Astrocyte of the spinal cord (primary cell): ENCODE results near the gene HNF4A.
"Not testable (repeated sequence)": the region's sequence is repeated elsewhere in the genome, so short reads cannot be mapped to it uniquely, and the experiment has no call there.

Source experiments
- DNase-seq: peaks from one replicate; pipeline ENCODE4 v3.0.0; 2011; ENCODE audit warnings: low read depth, low spot score
- H3K4me3 ChIP-seq: 2 replicates; pipeline ENCODE4 v1.5.1; 2011; ENCODE audit warnings: low read depth, mild to moderate bottlenecking, low read length, moderate library complexity
- in situ Hi-C: cut with HindIII; loops from 2 replicates; pipeline ENCODE4 v1.10.0; 2017; ENCODE audit warnings: low sequenced_read_pairs
- TF ChIP-seq, protein P1 (sequence below): IDR thresholded peaks from 2 replicates; pipeline ENCODE4 v1.5.1; 2012; ENCODE audit warnings: low read depth, mild to moderate bottlenecking, low read length, inconsistent platforms

Gene HNF4A

DNA sequence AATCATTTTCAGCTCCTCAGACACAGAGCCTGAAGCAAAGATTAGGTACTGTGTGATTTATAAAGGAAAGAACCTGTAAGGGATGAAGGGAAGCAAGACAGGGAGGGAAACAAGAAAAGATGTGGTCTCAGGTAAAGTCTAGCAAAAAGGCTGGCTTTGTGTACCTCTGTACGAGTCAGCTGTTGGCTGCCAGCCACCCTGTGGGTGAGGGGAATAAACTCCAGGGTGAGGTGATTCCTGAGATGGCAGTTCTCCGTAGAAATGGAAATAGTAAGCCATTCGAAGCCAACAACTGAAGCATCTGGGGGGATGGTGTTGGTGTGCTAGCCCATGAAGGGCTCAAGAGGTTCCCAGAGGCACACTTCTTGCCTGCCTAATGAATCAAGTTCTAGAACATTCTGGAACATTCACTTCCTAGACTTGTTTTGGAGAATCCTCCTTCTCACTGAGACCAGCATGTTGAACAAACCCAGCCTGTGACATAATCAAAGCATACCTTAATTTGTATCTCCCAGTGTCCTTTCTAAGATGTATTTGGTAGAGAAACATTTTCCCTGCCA lies 109.6 kb downstream of the HNF4A start:
- TF ChIP-seq, protein P1, sequence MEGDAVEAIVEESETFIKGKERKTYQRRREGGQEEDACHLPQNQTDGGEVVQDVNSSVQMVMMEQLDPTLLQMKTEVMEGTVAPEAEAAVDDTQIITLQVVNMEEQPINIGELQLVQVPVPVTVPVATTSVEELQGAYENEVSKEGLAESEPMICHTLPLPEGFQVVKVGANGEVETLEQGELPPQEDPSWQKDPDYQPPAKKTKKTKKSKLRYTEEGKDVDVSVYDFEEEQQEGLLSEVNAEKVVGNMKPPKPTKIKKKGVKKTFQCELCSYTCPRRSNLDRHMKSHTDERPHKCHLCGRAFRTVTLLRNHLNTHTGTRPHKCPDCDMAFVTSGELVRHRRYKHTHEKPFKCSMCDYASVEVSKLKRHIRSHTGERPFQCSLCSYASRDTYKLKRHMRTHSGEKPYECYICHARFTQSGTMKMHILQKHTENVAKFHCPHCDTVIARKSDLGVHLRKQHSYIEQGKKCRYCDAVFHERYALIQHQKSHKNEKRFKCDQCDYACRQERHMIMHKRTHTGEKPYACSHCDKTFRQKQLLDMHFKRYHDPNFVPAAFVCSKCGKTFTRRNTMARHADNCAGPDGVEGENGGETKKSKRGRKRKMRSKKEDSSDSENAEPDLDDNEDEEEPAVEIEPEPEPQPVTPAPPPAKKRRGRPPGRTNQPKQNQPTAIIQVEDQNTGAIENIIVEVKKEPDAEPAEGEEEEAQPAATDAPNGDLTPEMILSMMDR, result no peak
- in situ Hi-C loops, result loop anchor here (10.0 kb wide), 1 partner anchor 80 kb away; no protein-coding TSS in a partner anchor
- DNase-seq, result no peak
- no peak overlapping the region for H3K4me3 ChIP-seq

DNA sequence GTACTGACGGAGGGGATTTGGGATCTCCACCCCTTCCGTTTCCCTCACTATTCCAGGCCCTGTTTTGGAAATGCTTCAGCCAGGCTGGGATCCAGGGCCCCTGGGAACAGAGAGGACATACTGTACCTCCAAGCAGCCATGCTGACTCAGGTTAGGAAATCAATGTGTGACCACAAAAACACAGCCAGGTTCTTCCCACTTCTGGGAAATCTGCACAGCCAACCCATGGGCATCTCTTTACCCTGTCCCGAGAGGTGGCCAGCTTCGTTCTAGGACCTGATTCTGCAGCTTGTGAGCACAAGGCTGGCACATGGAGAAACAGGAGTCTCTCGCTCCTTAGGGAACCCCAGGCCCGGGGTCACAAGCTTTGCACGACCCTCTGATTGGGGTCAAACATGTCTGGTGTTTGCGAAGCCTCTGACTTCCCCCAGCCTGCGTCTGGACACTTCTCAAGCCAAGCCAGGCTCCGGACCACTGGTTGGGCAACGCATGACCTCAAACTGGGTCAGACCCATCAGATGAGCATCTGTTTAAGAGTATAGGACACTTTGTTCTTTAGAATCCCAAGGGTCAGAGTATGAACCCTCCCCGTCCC lies 111.9 kb downstream of the HNF4A start:
- H3K4me3 ChIP-seq, result no peak overlapping the region
- TF ChIP-seq, protein P1, result no peak
- DNase-seq, result peak; percentile 71
- in situ Hi-C loops, result loop anchor here (10.0 kb wide), 1 partner anchor 83 kb away; no protein-coding TSS in a partner anchor

DNA sequence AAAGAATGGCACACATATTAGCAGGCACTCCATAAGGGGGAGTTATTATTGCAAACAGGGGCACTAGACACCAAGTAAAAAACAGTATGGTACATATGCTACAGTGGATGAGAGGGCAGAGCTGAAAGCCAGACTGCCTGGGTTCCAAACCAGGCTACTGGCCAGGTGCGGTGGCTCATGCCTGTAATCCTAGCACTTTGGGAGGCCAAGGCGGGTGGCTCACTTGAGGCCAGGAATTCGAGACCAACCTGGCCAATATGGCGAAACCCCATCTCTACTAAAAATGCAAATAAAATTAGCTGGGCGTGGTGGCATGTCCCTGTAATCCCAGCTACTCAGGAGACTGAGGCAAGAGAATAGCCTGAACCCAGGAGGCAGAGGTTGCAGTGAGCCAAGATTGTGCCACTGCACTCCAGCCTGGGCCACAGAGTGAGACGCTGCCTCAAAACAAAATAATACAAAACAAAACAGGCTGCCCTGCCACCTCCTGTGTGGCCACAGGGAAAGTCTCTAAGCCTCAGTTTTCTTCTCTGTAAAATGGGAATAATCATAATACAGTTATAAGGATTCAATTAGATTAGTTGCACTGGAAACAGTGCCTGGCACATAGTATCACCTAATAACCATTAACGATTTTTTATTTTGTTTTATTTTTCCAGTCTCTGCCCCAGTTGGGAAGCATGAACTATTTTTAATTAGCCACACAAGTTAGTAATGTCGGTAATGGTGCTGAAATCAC lies 112.7 kb downstream of the HNF4A start:
- DNase-seq, result no peak
- TF ChIP-seq, protein P1, result no peak

DNA sequence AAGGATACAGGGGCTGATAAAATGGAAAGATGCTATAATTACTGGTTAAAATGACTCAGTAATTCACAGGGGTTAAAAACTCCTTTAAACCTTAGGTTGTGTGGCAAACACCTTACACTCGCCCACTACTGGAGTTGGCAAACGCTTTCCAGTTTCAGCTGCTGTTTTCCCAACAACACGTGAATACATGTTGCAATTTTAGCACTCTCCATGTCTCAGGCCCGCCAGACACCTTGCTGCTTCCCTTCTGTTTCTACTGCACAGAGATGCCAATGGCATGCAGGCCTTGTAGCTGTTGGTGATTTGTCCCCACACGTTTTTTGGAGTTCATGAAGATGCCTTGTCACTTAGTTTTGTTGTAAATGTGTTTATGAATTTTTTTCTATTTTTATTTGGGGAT lies 114.8 kb downstream of the HNF4A start:
- in situ Hi-C loops, result no loop called here
- no peak for DNase-seq
- TF ChIP-seq, protein P1, result no peak
- H3K4me3 ChIP-seq, result no peak overlapping the region

More for the DNA sequence above, 112.7 kb downstream of the HNF4A start:
- H3K4me3 ChIP-seq, result no peak overlapping the region
- in situ Hi-C loops, result loop anchor here (10.0 kb wide), 1 partner anchor 83 kb away; no protein-coding TSS in a partner anchor

DNA sequence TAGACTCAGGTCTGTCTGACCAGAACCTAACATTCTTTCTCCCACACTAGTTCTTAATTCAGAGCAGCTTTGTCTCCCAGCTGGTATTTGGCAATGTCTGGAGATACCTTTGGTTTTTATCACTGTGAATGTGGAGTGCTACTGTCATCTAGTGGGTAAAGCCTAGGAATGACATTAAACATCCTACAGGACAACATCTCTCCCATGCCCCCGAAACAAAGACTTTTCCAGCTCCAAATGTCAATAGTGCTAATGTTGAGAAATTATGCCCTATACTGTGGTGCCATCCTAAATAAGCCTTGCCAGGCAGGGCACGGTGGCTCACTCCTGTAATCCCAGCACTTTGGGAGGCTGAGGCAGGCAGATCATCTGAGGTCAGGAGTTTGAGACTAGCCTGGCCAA lies 116.0 kb downstream of the HNF4A start:
- TF ChIP-seq, protein P1, result peak; percentile 51
- peak; percentile 43 for DNase-seq
- in situ Hi-C loops, result no loop called here
- no peak overlapping the region for H3K4me3 ChIP-seq

DNA sequence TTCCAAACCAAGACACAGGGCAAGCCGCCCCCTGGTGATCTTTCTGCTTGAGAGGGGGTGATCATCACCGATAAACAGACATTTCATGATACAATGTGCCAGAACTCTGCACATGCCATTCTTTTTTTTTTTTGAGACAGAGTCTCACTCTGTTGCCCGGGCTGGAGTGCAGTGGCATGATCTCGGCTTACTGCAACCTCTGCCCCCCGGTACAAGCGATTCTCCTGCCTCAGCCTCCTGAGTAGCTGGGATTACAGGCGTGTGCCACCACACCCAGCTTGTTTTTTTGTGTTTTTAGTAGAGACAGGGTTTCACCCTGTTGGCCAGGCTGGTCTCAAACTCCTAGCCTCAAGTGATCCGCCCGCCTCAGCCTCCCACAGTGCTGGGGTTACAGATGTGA lies 116.8 kb downstream of the HNF4A start:
- DNase-seq, in situ Hi-C loops, H3K4me3 ChIP-seq: not testable (repeated sequence)

DNA sequence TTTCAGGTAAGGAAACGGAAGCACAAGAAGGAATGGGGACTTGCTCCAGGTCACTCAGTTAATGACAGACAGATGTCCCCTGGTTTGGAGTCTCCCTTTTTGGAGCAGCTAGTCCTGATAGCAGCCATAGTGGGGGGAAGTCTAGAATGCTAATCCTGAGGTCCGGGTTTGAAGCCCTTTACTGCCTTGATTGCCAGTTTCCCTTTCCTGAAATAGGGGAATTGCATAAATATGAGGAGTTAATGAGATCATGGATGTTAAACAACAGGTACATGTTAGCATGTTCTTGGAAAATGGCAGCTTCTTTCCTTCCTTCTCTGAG lies 119.8 kb downstream of the HNF4A start:
- H3K4me3 ChIP-seq, result peak overlapping the region; percentile 97
- no peak for DNase-seq
- TF ChIP-seq, protein P1, result no peak
- in situ Hi-C loops, result no loop called here
